ENCODE measurements around the gene ASTL.

DNA sequence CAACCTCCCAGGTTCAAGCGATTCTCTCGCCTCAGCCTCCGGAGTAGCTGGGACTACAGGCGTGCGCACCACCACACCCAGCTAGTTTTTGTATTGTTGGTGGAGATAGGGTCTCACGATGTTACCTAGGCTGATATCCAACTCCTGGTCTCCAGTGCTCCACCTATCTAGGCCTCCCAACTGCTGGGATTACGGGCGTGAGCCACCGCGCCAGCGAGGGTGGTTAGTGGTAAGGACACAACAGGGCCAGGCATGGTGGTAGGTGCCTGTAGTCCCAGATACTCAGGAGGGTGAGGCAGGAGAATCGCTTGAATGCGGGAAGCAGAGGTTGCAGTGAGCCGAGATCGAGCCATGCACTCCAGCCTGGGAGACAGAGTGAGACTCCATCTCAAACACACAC is 33.5 kb upstream of the ASTL start:
- TF ChIP-seq EZH2 (IDR thresholded peaks at IDR 0.05; ENCODE audit: insufficient read depth, poor library complexity, severe bottlenecking) (no peak), EZH2phosphoT487 (IDR thresholded peaks at IDR 0.05; ENCODE audit: insufficient read depth, low read depth) (no peak)

All from GM23248 (cell line).